Gastrocnemius medialis (tissue), 4 donors: ENCODE data around the gene BRICD5.

ENCODE experiments used
- POLR2A ChIP-seq, 2 donors: fragments of 450-650 bp; IDR thresholded peaks; one replicate each; pipeline ENCODE4 v1.6.1; 2017; ENCODE audit warnings: antibody characterized with exemption in 2 of 2, mild to moderate bottlenecking in 2 of 2, moderate library complexity in 2 of 2
- TF ChIP-seq, protein P1 (sequence below), 5 experiments: fragments of 450-650 bp in 3 of 5; fragments of 200-600 bp in 2 of 5; sonication (generic) in 2 of 5; IDR thresholded peaks in 4 of 5; conservative IDR thresholded peaks in 1 of 5; 1 replicate in 4 of 5; 2 replicates in 1 of 5; pipeline ENCODE4 v1.5.1; 2016 to 2019; ENCODE audit warnings: antibody characterized with exemption in 5 of 5, mild to moderate bottlenecking in 3 of 5, moderate library complexity in 3 of 5

DNA sequence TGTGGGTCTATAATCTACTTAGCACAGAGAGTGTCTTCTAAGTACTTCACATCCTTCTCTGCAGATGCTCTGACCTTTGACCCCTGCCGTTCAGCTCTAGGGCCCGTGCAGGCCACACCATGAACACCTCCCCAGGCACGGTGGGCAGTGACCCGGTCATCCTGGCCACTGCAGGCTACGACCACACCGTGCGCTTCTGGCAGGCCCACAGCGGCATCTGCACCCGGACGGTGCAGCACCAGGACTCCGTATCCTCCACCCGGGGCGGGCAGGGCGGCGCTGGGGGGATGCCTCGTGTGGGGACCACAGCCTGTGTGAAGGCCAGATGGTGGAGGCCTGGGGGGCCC lies 4.7 kb downstream of the BRICD5 start:
- TF ChIP-seq, protein P1, sequence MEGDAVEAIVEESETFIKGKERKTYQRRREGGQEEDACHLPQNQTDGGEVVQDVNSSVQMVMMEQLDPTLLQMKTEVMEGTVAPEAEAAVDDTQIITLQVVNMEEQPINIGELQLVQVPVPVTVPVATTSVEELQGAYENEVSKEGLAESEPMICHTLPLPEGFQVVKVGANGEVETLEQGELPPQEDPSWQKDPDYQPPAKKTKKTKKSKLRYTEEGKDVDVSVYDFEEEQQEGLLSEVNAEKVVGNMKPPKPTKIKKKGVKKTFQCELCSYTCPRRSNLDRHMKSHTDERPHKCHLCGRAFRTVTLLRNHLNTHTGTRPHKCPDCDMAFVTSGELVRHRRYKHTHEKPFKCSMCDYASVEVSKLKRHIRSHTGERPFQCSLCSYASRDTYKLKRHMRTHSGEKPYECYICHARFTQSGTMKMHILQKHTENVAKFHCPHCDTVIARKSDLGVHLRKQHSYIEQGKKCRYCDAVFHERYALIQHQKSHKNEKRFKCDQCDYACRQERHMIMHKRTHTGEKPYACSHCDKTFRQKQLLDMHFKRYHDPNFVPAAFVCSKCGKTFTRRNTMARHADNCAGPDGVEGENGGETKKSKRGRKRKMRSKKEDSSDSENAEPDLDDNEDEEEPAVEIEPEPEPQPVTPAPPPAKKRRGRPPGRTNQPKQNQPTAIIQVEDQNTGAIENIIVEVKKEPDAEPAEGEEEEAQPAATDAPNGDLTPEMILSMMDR (IDR thresholded peaks at IDR 0.05 in 4 of 5, conservative IDR thresholded peaks at IDR 0.05 in 1 of 5), result no peak
- TF ChIP-seq POLR2A (IDR thresholded peaks at IDR 0.05), result no peak
